AG04449 (cell line): ENCODE results near the gene RNPS1.

Experiments used
- CTCF ChIA-PET: fragments of 350-600 bp; formaldehyde crosslinking; extraction: SDS; loops from one replicate; lab custom pipeline; 2021; ENCODE audit warnings: antibody characterized with exemption; lab: Yijun Ruan, JAX
- POLR2A ChIA-PET: fragments of 400-600, 350-600 bp; formaldehyde crosslinking; extraction: SDS; loops from one replicate; lab custom pipeline; 2020; ENCODE audit warnings: antibody characterized with exemption, inconsistent platforms; lab: Yijun Ruan, JAX
- DNase-seq: peaks from one replicate; pipeline ENCODE4 v3.0.0-alpha.2; 2010; ENCODE audit warnings: low read depth, low spot score
- H3K4me3 ChIP-seq: 2 replicates; pipeline ENCODE4 v1.5.1; 2011; ENCODE audit warnings: low read depth, mild to moderate bottlenecking, control low read depth, low read length
- TF ChIP-seq, protein P1 (sequence below): IDR thresholded peaks from one replicate; pipeline ENCODE4 v1.5.1; 2011; ENCODE audit warnings: mild to moderate bottlenecking, moderate library complexity, low read length, control low read depth, inconsistent platforms; ENCODE audit not compliant: insufficient read depth; ENCODE audit errors: missing control alignments

RNPS1 gene

DNA sequence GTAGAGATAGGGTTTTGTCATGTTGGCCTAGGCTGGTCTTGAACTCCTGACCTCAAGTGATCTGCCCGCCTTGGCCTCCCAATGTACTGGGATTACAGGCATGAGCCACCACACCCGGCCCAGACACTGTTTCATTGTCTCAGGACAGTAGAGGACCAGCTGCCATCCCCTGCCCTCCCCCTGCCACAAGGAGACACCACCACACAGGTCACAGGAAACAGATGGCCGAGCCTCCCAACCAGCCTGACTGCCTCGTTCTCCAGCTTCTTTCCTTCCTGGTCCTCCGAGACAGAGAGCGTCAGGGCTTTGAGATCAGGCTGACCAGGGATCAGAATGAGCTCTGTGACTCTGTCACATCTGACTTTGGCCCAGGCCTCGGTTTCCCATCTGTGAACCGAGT is 20.8 kb upstream of the RNPS1 start:
- CTCF ChIA-PET, result interaction anchor here (1.0 to 1.3 kb wide), 2 partner anchors 9 to 133 kb away, joined by 3 read pairs; no protein-coding TSS in a partner anchor

DNA sequence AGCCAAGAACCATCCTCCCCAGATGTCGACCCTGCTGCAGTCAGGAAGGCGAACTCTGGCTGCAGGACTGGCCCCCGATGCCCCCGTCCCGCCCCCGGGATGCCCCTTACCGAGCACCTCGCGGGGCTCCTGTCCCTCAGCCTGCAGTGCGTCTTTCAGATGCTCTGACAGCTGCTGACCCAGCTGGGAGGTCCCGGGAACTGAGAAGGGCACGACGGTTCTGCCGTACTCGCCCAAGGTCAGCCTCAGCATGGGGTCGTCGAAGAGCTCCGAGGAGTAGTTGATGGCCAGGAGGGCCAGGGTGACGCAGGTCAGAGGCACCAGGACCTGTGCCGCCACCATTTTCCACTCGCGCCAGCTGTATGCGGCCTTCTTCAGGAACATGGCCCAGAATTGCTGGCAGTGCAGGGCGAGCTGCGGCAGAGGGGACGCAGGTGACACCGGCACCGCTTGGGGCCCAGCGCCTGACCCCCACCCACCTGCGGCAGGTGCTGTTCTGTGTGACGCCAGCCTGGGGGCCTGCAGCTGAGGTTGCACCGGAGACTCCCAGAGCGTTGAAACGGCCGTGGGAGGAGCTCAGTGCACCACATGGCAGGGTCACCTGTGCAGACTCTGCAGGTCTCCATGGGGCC is 20.1 kb upstream of the RNPS1 start:
- ChIA-PET POLR2A (no interaction called here), CTCF (interaction anchor here (1.0 to 1.3 kb wide), 2 partner anchors 10 to 134 kb away, joined by 3 read pairs; no protein-coding TSS in a partner anchor)
- no peak overlapping the region for H3K4me3 ChIP-seq
- DNase-seq, result no peak
- TF ChIP-seq, protein P1, sequence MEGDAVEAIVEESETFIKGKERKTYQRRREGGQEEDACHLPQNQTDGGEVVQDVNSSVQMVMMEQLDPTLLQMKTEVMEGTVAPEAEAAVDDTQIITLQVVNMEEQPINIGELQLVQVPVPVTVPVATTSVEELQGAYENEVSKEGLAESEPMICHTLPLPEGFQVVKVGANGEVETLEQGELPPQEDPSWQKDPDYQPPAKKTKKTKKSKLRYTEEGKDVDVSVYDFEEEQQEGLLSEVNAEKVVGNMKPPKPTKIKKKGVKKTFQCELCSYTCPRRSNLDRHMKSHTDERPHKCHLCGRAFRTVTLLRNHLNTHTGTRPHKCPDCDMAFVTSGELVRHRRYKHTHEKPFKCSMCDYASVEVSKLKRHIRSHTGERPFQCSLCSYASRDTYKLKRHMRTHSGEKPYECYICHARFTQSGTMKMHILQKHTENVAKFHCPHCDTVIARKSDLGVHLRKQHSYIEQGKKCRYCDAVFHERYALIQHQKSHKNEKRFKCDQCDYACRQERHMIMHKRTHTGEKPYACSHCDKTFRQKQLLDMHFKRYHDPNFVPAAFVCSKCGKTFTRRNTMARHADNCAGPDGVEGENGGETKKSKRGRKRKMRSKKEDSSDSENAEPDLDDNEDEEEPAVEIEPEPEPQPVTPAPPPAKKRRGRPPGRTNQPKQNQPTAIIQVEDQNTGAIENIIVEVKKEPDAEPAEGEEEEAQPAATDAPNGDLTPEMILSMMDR, result no peak

More for the DNA sequence above, 20.8 kb upstream of the RNPS1 start:
- POLR2A ChIA-PET, result no interaction called here
- TF ChIP-seq, protein P1, result no peak
- no peak overlapping the region for H3K4me3 ChIP-seq
- no peak for DNase-seq

DNA sequence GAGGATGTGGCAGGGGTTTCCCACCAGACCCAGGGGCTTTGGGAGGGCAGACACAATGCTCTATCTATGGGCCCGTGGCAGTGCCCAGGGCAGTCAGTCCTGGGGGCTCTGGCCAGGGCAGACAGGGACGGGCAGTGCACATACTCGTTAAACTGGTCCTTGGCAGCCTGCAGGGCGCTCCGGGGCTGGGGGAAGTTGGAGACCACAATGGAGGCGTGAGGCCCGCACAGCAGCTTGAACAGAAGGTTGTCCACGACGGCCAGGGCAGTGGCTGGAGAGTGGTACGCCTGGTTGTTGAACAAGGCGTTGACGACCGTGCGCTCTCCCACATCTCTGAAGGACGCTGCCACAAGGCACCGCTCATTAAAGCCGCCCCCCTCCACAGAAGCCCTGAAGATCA is 18.6 kb upstream of the RNPS1 start:
- no peak overlapping the region for H3K4me3 ChIP-seq
- DNase-seq, result no peak
- ChIA-PET POLR2A (no interaction called here), CTCF (no interaction called here)
- TF ChIP-seq, protein P1, result no peak

DNA sequence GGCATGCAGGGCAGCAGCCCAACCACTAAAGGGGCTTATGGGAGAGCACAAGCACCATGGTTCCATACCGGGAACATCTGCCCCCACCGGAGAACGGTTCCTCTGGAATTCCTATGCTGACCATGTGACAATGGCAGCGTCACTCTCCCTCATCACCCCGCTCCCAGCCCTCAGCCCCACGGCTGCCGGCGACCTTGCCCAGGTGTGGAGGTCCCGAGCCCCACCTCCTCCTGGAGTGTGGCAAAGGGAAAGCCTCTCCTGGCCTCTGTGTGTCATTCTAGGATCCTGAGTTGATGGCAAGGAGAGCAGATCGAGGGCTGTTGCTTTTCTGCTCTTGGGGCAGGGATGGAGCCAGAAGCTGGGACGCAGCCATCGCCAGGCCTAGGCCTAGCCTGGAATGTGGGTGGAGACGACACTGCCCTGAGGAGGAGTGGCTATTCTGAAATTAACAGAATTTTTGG is 17.8 kb upstream of the RNPS1 start:
- CTCF ChIA-PET, result interaction anchor here (1.0 kb wide), 1 partner anchor 54 kb away, joined by 4 read pairs; no protein-coding TSS in a partner anchor
- no peak overlapping the region for H3K4me3 ChIP-seq
- POLR2A ChIA-PET, result no interaction called here
- DNase-seq, result no peak
- TF ChIP-seq, protein P1, result no peak

DNA sequence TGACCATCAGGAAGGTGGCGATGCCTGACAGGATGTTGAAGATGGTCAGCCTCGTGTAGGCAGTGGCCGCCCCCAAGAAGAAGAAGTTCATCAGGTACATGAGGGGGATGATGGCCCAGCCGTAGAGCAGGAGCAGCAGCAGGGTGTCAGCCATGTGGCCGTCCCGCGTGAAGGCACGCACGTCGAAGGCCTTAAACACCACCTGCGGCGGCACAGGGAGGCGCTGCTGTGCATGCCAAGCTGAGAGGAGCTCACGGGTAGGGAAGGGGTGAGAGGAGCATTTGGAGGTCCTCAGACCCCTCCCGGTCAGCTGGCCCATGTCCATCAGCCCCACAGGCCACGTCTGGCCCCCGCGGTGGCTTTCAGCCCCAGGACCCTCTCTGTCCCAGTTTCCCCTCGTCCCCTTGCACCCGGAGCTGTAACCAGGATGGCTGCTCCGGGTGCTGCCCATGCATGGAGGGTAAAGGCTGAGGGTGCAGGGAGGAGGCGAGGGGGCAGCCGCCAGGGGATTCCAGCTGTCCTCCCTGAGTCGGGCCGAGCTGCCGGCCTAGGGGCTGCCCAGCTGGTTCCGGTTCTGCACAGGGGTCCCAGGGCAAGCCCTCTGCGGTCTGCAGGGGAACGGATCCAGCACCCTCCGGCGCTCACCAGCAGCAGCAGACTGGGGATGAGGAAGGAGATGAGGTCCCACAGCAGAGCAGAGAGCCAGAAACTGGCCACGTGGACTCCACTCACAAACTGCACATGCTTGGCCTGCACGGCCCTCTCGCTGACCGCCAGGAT is 17.1 kb upstream of the RNPS1 start:
- CTCF ChIA-PET, result interaction anchor here (1.0 kb wide), 1 partner anchor 55 kb away, joined by 4 read pairs; no protein-coding TSS in a partner anchor
- TF ChIP-seq, protein P1, result no peak
- POLR2A ChIA-PET, result interaction anchor here (0.6 kb wide), 1 partner anchor 11 kb away, joined by 3 read pairs; no protein-coding TSS in a partner anchor

More for the DNA sequence above, 17.1 kb upstream of the RNPS1 start:
- no peak overlapping the region for H3K4me3 ChIP-seq
- no peak for DNase-seq
